ENCODE measurements around the gene AASDH.
"Not testable (repeated sequence)": the region's sequence is repeated elsewhere in the genome, so short reads cannot be mapped to it uniquely, and the experiment has no call there.

Gene AASDH

GRCh38 chr4:56375458-56375857 is 11.8 kb downstream of the AASDH start:
- no peaks in the 10 kb centered on the region for H3K36me3 ChIP-seq (ENCODE audit: control insufficient read depth, insufficient read depth, low read length)
- H3K27me3 ChIP-seq (ENCODE audit: control insufficient read depth, insufficient read depth, low read length) = no peaks in the 10 kb centered on the region
- H3K4me3 ChIP-seq (ENCODE audit: low read length) = no peak overlapping the region
- H3K9ac ChIP-seq (ENCODE audit: low read length) = no peak overlapping the region
- no peaks in the 10 kb centered on the region for H3K4me1 ChIP-seq (ENCODE audit: control insufficient read depth, insufficient read depth, low read length)
- no peaks in the 10 kb centered on the region for H3K9me3 ChIP-seq (ENCODE audit: control insufficient read depth, low read length)

DNA sequence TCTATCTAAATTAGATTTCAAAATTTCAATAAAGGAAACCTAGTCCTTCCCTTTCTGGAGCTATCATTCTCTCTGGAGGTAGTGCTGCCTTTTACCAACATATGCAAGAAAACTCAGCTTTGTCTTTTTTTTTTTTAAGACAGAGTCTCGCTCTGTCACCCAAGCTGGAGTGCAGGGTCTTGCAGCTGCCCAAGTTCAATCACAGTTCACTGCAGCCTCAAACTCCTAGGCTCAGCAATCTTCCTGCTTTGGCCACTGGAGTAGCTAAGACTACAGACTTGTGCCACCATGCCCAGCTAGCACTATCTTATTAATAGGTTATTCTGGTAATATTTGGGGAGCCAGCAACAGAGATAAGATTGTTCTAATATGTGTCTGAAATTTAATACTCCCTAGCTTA is 12.3 kb downstream of the AASDH start:
- Histone ChIP-seq H3K9me3 (ENCODE audit: control insufficient read depth, low read length) (no peaks in the 10 kb centered on the region), H3K4me3 (ENCODE audit: low read length) (no peak overlapping the region), H3K9ac (ENCODE audit: low read length) (no peak overlapping the region), H3K36me3 (ENCODE audit: control insufficient read depth, insufficient read depth, low read length) (no peaks in the 10 kb centered on the region), H3K27me3 (ENCODE audit: control insufficient read depth, insufficient read depth, low read length) (no peaks in the 10 kb centered on the region), H3K4me1 (ENCODE audit: control insufficient read depth, insufficient read depth, low read length) (no peaks in the 10 kb centered on the region)

DNA sequence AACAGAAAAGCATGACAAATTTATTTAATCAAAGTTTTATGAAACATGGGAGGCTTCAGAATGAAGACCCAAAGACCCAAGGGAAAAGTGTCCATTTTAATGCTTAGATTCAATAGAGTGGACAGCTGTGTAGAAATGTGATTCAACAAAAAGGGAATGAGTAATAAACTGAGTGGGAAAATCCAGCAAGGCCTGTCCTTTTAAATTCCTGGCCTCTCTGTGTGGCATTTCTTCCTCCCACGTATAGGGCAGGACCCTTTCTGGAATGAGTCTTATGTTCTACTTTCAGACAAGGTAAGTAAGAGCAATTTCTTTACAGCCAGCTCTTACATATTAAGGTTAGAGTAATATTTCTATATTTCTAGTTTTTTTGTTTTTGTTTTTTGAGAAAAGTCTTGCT is 14.5 kb downstream of the AASDH start:
- Histone ChIP-seq H3K9ac (ENCODE audit: low read length) (no peak overlapping the region), H3K9me3 (ENCODE audit: control insufficient read depth, low read length) (no peaks in the 10 kb centered on the region), H3K4me1 (ENCODE audit: control insufficient read depth, insufficient read depth, low read length) (no peaks in the 10 kb centered on the region), H3K4me3 (ENCODE audit: low read length) (no peak overlapping the region), H3K36me3 (ENCODE audit: control insufficient read depth, insufficient read depth, low read length) (no peaks in the 10 kb centered on the region), H3K27me3 (ENCODE audit: control insufficient read depth, insufficient read depth, low read length) (no peaks in the 10 kb centered on the region)

DNA sequence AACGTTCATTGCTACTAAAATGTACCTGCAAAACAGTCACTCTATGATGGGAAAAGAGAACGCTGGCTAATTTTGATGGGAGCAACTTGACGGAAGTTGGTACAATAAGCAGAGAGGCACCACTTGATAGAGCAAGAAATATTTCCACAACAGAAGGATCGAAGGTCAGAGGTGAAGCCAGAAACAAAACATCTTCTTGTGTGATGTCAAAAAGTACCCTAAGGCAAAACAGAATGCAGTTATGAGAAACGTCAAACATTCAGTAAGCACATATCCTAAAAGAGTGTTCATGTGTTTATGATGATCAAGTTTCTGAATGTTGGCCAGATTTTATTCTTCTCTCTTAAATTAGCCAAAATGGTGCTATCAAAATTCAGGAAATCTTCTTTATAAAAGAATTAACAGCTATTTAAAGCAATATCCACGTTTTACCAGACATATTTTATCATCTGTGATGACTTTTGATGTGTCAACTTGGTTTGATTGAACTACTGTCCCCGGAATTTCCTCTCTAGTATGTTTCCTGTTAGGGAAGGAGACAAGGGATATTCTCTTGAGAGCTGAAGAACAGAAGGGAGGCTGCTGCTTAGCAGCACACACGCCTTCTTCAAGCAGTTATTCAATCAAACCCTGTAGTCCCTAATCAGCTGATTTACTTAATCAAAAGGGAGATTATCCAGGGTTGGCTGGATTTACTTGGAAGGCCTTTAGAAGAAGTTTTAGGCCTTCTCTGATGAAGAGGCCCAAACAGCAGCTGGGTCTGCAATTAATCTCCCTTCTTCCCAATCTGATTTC is 15.7 kb downstream of the AASDH start:
- Histone ChIP-seq H3K4me3 (ENCODE audit: low read length) (no peak overlapping the region), H3K9me3 (ENCODE audit: control insufficient read depth, low read length) (no peaks in the 10 kb centered on the region), H3K27me3 (ENCODE audit: control insufficient read depth, insufficient read depth, low read length) (no peaks in the 10 kb centered on the region), H3K4me1 (ENCODE audit: control insufficient read depth, insufficient read depth, low read length) (no peaks in the 10 kb centered on the region), H3K9ac (ENCODE audit: low read length) (no peak overlapping the region), H3K36me3 (ENCODE audit: control insufficient read depth, insufficient read depth, low read length) (no peaks in the 10 kb centered on the region)

DNA sequence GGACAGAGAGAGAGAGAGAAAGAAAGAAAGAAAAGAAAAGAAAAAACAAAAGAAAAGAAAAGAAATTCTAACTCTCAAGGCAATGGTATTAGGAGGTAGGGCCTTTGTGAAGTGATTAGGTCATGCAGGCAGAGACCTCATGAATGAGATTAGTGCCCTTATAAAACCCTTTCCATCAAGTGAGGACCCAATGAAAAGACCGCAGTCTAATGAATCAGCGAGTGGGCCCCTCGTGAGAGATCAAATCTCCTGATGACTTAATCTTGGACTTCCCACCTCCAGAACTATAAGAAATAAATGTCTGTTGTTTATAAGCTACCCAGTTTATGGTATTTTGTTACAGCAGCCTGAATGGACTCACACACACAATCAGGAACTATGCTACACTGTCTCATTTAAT is 16.9 kb downstream of the AASDH start:
- H3K9me3 ChIP-seq (ENCODE audit: control insufficient read depth, low read length) = no peaks in the 10 kb centered on the region
- H3K9ac ChIP-seq (ENCODE audit: low read length) = no peak overlapping the region

DNA sequence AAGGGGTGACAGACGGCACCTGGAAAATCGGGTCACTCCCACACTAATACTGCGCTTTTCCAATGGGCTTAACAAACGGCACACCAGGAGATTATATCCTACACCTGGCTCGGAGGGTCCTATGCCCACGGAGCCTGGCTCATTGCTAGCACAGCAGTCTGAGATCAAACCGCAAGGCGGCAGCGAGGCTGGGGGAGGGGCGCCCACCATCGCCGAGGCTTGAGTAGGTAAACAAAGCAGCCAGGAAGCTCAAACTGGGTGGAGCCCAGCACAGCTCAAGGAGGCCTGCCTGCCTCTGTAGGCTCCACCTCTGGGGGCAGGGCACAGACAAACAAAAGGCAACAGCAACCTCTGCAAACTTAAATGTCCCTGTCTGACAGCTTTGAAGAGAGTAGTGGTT is 24.3 kb downstream of the AASDH start:
- H3K9ac ChIP-seq (ENCODE audit: low read length); H3K4me3 ChIP-seq (ENCODE audit: low read length); H3K4me1 ChIP-seq (ENCODE audit: control insufficient read depth, insufficient read depth, low read length); H3K36me3 ChIP-seq (ENCODE audit: control insufficient read depth, insufficient read depth, low read length); H3K27me3 ChIP-seq (ENCODE audit: control insufficient read depth, insufficient read depth, low read length); H3K9me3 ChIP-seq (ENCODE audit: control insufficient read depth, low read length): not testable (repeated sequence)

More for the DNA sequence above, 16.9 kb downstream of the AASDH start:
- H3K27me3 ChIP-seq (ENCODE audit: control insufficient read depth, insufficient read depth, low read length) = no peaks in the 10 kb centered on the region
- H3K36me3 ChIP-seq (ENCODE audit: control insufficient read depth, insufficient read depth, low read length) = no peaks in the 10 kb centered on the region
- no peak overlapping the region for H3K4me3 ChIP-seq (ENCODE audit: low read length)
- H3K4me1 ChIP-seq (ENCODE audit: control insufficient read depth, insufficient read depth, low read length) = no peaks in the 10 kb centered on the region

GRCh38 chr4:56360071-56360470 is 27.2 kb downstream of the AASDH start:
- Histone ChIP-seq H3K4me3 (ENCODE audit: low read length) (no peak overlapping the region), H3K36me3 (ENCODE audit: control insufficient read depth, insufficient read depth, low read length) (no peaks in the 10 kb centered on the region), H3K9me3 (ENCODE audit: control insufficient read depth, low read length) (no peaks in the 10 kb centered on the region), H3K27me3 (ENCODE audit: control insufficient read depth, insufficient read depth, low read length) (no peaks in the 10 kb centered on the region), H3K4me1 (ENCODE audit: control insufficient read depth, insufficient read depth, low read length) (no peaks in the 10 kb centered on the region), H3K9ac (ENCODE audit: low read length) (no peak overlapping the region)

DNA sequence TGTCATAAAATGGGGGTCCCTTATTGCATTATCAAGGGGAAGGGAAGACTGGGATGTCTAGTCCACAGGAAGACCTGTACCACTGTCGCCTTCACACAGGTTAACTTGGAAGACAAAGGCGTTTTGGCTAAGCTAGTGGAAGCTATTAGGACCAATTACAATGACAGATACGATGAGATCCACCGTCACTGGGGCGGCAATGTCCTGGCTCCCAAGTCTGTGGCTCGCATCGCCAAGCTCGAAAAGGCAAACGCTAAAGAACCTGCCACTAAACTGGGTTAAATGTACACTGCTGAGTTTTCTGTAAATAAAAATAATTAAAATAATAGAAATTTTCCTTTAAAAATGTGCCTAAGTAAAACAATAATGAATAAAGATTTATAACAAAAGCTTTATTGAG is 30.6 kb downstream of the AASDH start:
- H3K4me3 ChIP-seq (ENCODE audit: low read length) = no peak overlapping the region
- no peaks in the 10 kb centered on the region for H3K27me3 ChIP-seq (ENCODE audit: control insufficient read depth, insufficient read depth, low read length)
- H3K9ac ChIP-seq (ENCODE audit: low read length) = no peak overlapping the region
- no peaks in the 10 kb centered on the region for H3K9me3 ChIP-seq (ENCODE audit: control insufficient read depth, low read length)
- no peaks in the 10 kb centered on the region for H3K36me3 ChIP-seq (ENCODE audit: control insufficient read depth, insufficient read depth, low read length)
- no peaks in the 10 kb centered on the region for H3K4me1 ChIP-seq (ENCODE audit: control insufficient read depth, insufficient read depth, low read length)

DNA sequence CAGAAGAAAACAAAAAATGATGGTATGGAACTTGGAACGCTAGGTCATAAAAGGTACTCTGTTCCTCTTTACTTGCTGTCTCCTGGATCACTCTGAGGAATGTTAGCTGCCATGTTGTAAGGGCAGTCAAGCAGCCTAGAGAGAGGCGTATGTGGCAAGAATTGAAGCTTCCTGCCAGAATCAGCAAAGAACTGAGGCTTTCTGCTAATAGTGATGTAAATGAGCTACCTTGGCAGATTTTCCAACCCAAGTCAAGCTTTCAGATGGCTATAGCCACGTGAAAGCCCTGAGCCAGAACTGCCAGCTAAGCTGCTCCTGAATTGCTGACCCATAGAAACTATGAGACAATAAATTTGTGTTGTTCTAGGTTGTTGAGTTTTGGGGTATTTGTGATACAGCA is 38.7 kb downstream of the AASDH start:
- H3K4me3 ChIP-seq (ENCODE audit: low read length) = no peak overlapping the region
- no peaks in the 10 kb centered on the region for H3K36me3 ChIP-seq (ENCODE audit: control insufficient read depth, insufficient read depth, low read length)
- H3K4me1 ChIP-seq (ENCODE audit: control insufficient read depth, insufficient read depth, low read length) = no peaks in the 10 kb centered on the region
- no peak overlapping the region for H3K9ac ChIP-seq (ENCODE audit: low read length)
- H3K27me3 ChIP-seq (ENCODE audit: control insufficient read depth, insufficient read depth, low read length) = no peaks in the 10 kb centered on the region
- no peaks in the 10 kb centered on the region for H3K9me3 ChIP-seq (ENCODE audit: control insufficient read depth, low read length)

- no peaks in the 10 kb centered on the region for H3K36me3 ChIP-seq (ENCODE audit: control insufficient read depth, insufficient read depth, low read length)
- H3K9me3 ChIP-seq (ENCODE audit: control insufficient read depth, low read length) = no peaks in the 10 kb centered on the region
- H3K9ac ChIP-seq (ENCODE audit: low read length) = no peak overlapping the region
- no peaks in the 10 kb centered on the region for H3K27me3 ChIP-seq (ENCODE audit: control insufficient read depth, insufficient read depth, low read length)
- H3K4me1 ChIP-seq (ENCODE audit: control insufficient read depth, insufficient read depth, low read length) = no peaks in the 10 kb centered on the region
- H3K4me3 ChIP-seq (ENCODE audit: low read length) = no peak overlapping the region
Observed at GRCh38 chr4:56345458-56345857, 41.8 kb downstream of the AASDH start.

- Histone ChIP-seq H3K4me3 (ENCODE audit: low read length) (no peak overlapping the region), H3K27me3 (ENCODE audit: control insufficient read depth, insufficient read depth, low read length) (no peaks in the 10 kb centered on the region), H3K36me3 (ENCODE audit: control insufficient read depth, insufficient read depth, low read length) (no peaks in the 10 kb centered on the region), H3K9ac (ENCODE audit: low read length) (no peak overlapping the region), H3K9me3 (ENCODE audit: control insufficient read depth, low read length) (no peaks in the 10 kb centered on the region), H3K4me1 (ENCODE audit: control insufficient read depth, insufficient read depth, low read length) (no peaks in the 10 kb centered on the region)
Observed at GRCh38 chr4:56342746-56343145, 44.5 kb downstream of the AASDH start.

GRCh38 chr4:56330691-56331090 is 56.6 kb downstream of the AASDH start:
- no peak overlapping the region for H3K9ac ChIP-seq (ENCODE audit: low read length)
- H3K9me3 ChIP-seq (ENCODE audit: control insufficient read depth, low read length) = no peaks in the 10 kb centered on the region
- no peak overlapping the region for H3K4me3 ChIP-seq (ENCODE audit: low read length)
- H3K36me3 ChIP-seq (ENCODE audit: control insufficient read depth, insufficient read depth, low read length) = no peaks in the 10 kb centered on the region
- H3K27me3 ChIP-seq (ENCODE audit: control insufficient read depth, insufficient read depth, low read length) = no peaks in the 10 kb centered on the region
- no peaks in the 10 kb centered on the region for H3K4me1 ChIP-seq (ENCODE audit: control insufficient read depth, insufficient read depth, low read length)

- no peak overlapping the region for H3K9ac ChIP-seq (ENCODE audit: low read length)
- H3K4me1 ChIP-seq (ENCODE audit: control insufficient read depth, insufficient read depth, low read length) = no peaks in the 10 kb centered on the region
- no peaks in the 10 kb centered on the region for H3K27me3 ChIP-seq (ENCODE audit: control insufficient read depth, insufficient read depth, low read length)
- H3K36me3 ChIP-seq (ENCODE audit: control insufficient read depth, insufficient read depth, low read length) = peaks cover 6% of the 10 kb centered on the region
- H3K4me3 ChIP-seq (ENCODE audit: low read length) = no peak overlapping the region
- H3K9me3 ChIP-seq (ENCODE audit: control insufficient read depth, low read length) = no peaks in the 10 kb centered on the region
Observed at GRCh38 chr4:56326363-56326762, 60.9 kb downstream of the AASDH start.
